GM12865 (cell line): ENCODE measurements around the gene RUNX1.

ENCODE experiments used
- DNase-seq: peaks from one replicate; pipeline ENCODE4 v3.0.0; 2010; ENCODE audit warnings: low read depth
- H3K4me3 ChIP-seq: 2 replicates; pipeline ENCODE4 v1.5.1; 2011; ENCODE audit warnings: mild to moderate bottlenecking, low read depth, low read length, control low read depth
- TF ChIP-seq, protein P1 (sequence below): IDR thresholded peaks from 2 replicates; pipeline ENCODE4 v1.5.1; 2011; ENCODE audit warnings: low read length, control low read depth, low read depth, inconsistent platforms; ENCODE audit not compliant: insufficient read depth; ENCODE audit errors: missing control alignments

RUNX1 gene

GRCh38 chr21:34887105-34887442 is 162.0 kb downstream of the RUNX1 start:
- H3K4me3 ChIP-seq: peak overlapping the region; percentile 89
- TF ChIP-seq, protein P1, sequence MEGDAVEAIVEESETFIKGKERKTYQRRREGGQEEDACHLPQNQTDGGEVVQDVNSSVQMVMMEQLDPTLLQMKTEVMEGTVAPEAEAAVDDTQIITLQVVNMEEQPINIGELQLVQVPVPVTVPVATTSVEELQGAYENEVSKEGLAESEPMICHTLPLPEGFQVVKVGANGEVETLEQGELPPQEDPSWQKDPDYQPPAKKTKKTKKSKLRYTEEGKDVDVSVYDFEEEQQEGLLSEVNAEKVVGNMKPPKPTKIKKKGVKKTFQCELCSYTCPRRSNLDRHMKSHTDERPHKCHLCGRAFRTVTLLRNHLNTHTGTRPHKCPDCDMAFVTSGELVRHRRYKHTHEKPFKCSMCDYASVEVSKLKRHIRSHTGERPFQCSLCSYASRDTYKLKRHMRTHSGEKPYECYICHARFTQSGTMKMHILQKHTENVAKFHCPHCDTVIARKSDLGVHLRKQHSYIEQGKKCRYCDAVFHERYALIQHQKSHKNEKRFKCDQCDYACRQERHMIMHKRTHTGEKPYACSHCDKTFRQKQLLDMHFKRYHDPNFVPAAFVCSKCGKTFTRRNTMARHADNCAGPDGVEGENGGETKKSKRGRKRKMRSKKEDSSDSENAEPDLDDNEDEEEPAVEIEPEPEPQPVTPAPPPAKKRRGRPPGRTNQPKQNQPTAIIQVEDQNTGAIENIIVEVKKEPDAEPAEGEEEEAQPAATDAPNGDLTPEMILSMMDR: no peak
- DNase-seq: no peak

GRCh38 chr21:34886240-34887104 is 162.6 kb downstream of the RUNX1 start:
- TF ChIP-seq, protein P1: no peak
- peak; percentile 39 for DNase-seq
- H3K4me3 ChIP-seq: peak overlapping the region; percentile 89

- TF ChIP-seq, protein P1: no peak
- DNase-seq: no peak
- H3K4me3 ChIP-seq: peak overlapping the region; percentile 89
Measured at GRCh38 chr21:34885626-34886239, 163.4 kb downstream of the RUNX1 start.

DNA sequence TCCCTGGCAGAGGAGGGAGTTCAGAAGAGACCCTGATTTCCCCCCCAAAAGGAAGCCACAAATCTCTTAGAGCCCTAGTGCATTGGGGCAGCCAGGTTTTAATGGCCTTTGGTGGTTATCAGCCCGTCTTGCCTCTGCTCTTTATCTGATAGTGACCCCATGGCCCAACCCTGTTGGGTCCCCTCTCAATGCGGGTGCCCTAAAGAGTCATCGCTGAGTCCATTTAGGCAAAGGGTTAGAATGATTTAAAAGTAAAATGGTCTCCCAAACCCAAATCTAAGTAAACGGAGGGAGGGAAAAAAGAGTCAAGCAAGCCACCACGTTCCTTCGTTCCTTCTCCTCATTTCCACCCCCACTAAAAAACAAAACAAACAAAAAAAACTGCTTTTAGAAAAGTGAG is 164.0 kb downstream of the RUNX1 start:
- TF ChIP-seq, protein P1: no peak
- peak overlapping the region; percentile 8; the same call in 1 of the 2 replicates for H3K4me3 ChIP-seq
- DNase-seq: no peak

- no peak overlapping the region for H3K4me3 ChIP-seq
- DNase-seq: no peak
- TF ChIP-seq, protein P1: no peak
Measured at GRCh38 chr21:34884346-34884929, 164.7 kb downstream of the RUNX1 start.

GRCh38 chr21:34883491-34884271 is 165.4 kb downstream of the RUNX1 start:
- no peak for DNase-seq
- no peak overlapping the region for H3K4me3 ChIP-seq
- TF ChIP-seq, protein P1: no peak
